Breast epithelium (tissue), 4 donors: Measurements from ENCODE around the gene DUXA. TPM values are rescaled to one million over a fixed set of nuclear protein-coding genes. Genes with fewer than 3 reads are reported as not detected.
"Not testable (repeated sequence)": the region's sequence is repeated elsewhere in the genome, so short reads cannot be mapped to it uniquely, and the experiment has no call there.

Source experiments
- DNase-seq, 2 donors: peaks; one replicate each; pipeline ENCODE4 v3.0.0-alpha.2; 2019; ENCODE audit warnings: low spot score in 2 of 2
- H3K27ac ChIP-seq, 2 donors: fragments of 200-600 bp; sonication (generic) in 1 of 2; one replicate each; pipeline ENCODE4 v1.5.1; 2016 to 2019; ENCODE audit warnings: mild to moderate bottlenecking in 1 of 2
- H3K27me3 ChIP-seq, 2 donors: fragments of 200-600 bp; sonication (generic) in 1 of 2; one replicate each; pipeline versions ENCODE4 v1.5.1 to v1.6.0; 2017 to 2019; ENCODE audit warnings: control low read depth in 1 of 2, mild to moderate bottlenecking in 1 of 2
- H3K36me3 ChIP-seq: fragments of 200-600 bp; one replicate; pipeline ENCODE4 v1.5.1; 2019
- H3K4me1 ChIP-seq, 2 donors: fragments of 200-600 bp; sonication (generic); one replicate each; pipeline ENCODE4 v1.5.1; 2016 to 2019; ENCODE audit warnings: control low read depth in 1 of 2
- H3K4me3 ChIP-seq, 3 donors: fragments of 200-600 bp; sonication (generic); 1 replicate in 2 of 3; 2 replicates in 1 of 3; pipeline ENCODE4 v1.5.1; 2016 to 2019; ENCODE audit warnings: mild to moderate bottlenecking in 3 of 3, moderate library complexity in 2 of 3
- H3K9me3 ChIP-seq, 2 donors: fragments of 200-600 bp; sonication (generic) in 1 of 2; one replicate each; pipeline ENCODE4 v1.5.1; 2016 to 2019; ENCODE audit warnings: control low read depth in 1 of 2
- CTCF ChIP-seq, 3 donors: fragments of 450-650 bp; IDR thresholded peaks; one replicate each; pipeline ENCODE4 v1.5.1; 2016 to 2017; ENCODE audit warnings: antibody characterized with exemption in 3 of 3, mild to moderate bottlenecking in 3 of 3, moderate library complexity in 3 of 3
- POLR2A ChIP-seq: fragments of 450-650 bp; IDR thresholded peaks from one replicate; pipeline ENCODE4 v1.6.1; 2016; ENCODE audit warnings: antibody characterized with exemption, mild to moderate bottlenecking, moderate library complexity
- POLR2AphosphoS5 ChIP-seq, 3 donors: sonication (generic); formaldehyde crosslinking; IDR thresholded peaks; one replicate each; pipeline ENCODE4 v1.6.1; 2017; ENCODE audit warnings: antibody characterized with exemption in 3 of 3
- intact Hi-C: fragments of 100-400 bp; cut with DNase I; formaldehyde crosslinking; loops from one replicate; pipeline ENCODE4 v1.15.1; 2023; ENCODE audit warnings: low total_unique reads
- total RNA-seq, 3 donors: library from RNA; depleted of rRNA; stranded (reverse); fragments of >200 nt; gene quantifications; one replicate each; pipeline ENCODE4 v1.1.0, GENCODE V29; 2016

Gene DUXA
- total RNA-seq, 3 donors from 2014 or later: not detected

GRCh38 chr19:57118848-57119247 is 48.4 kb downstream of the DUXA start:
- intact Hi-C loops: no loop called here
- H3K4me1 ChIP-seq: no peaks in the 10 kb centered on the region
- no peak overlapping the region for H3K4me3 ChIP-seq
- H3K36me3 ChIP-seq: no peaks in the 10 kb centered on the region
- TF ChIP-seq POLR2A (no peak), POLR2AphosphoS5 (IDR thresholded peaks at IDR 0.05) (no peak), CTCF (IDR thresholded peaks at IDR 0.05) (no peak)
- peaks cover 0 to 8% of the 10 kb centered on the region in 2 donors for H3K27me3 ChIP-seq
- H3K27ac ChIP-seq: no peak overlapping the region
- peaks cover 18 to 34% of the 10 kb centered on the region in 2 donors for H3K9me3 ChIP-seq
- no peak for DNase-seq

- peaks cover 32 to 63% of the 10 kb centered on the region in 2 donors for H3K9me3 ChIP-seq
- H3K4me1 ChIP-seq, H3K27me3 ChIP-seq, intact Hi-C loops, H3K36me3 ChIP-seq, DNase-seq, H3K4me3 ChIP-seq, H3K27ac ChIP-seq: not testable (repeated sequence)
These were observed 53.8 kb downstream of the DUXA start for GRCh38 chr19:57113501-57113900.

- H3K27ac ChIP-seq: no peak overlapping the region
- H3K27me3 ChIP-seq: peaks cover 6 to 16% of the 10 kb centered on the region in 2 donors
- DNase-seq: no peak
- H3K36me3 ChIP-seq: no peaks in the 10 kb centered on the region
- H3K4me3 ChIP-seq: no peak overlapping the region
- TF ChIP-seq CTCF (IDR thresholded peaks at IDR 0.05) (no peak), POLR2AphosphoS5 (IDR thresholded peaks at IDR 0.05) (no peak), POLR2A (no peak)
- peaks cover 25 to 51% of the 10 kb centered on the region in 2 donors for H3K9me3 ChIP-seq
- no peaks in the 10 kb centered on the region for H3K4me1 ChIP-seq
- intact Hi-C loops: no loop called here
These were observed 56.0 kb downstream of the DUXA start for GRCh38 chr19:57111329-57111644.

GRCh38 chr19:57110592-57111328 is 56.5 kb downstream of the DUXA start:
- peaks cover 25 to 51% of the 10 kb centered on the region in 2 donors for H3K9me3 ChIP-seq
- TF ChIP-seq POLR2A: no peak
- TF ChIP-seq CTCF (IDR thresholded peaks at IDR 0.05): no peak
- TF ChIP-seq POLR2AphosphoS5 (IDR thresholded peaks at IDR 0.05): no peak
- peaks cover 11 to 21% of the 10 kb centered on the region in 2 donors for H3K27me3 ChIP-seq
- no peak overlapping the region for H3K27ac ChIP-seq
- no peak for DNase-seq
- H3K4me1 ChIP-seq: no peaks in the 10 kb centered on the region
- H3K36me3 ChIP-seq: no peaks in the 10 kb centered on the region
- H3K4me3 ChIP-seq: no peak overlapping the region
- intact Hi-C loops: no loop called here

GRCh38 chr19:57106722-57107235 is 60.5 kb downstream of the DUXA start:
- Histone ChIP-seq H3K9me3 (peaks cover 22% of the 10 kb centered on the region in 2 donors), H3K36me3 (no peaks in the 10 kb centered on the region), H3K4me3 (peak overlapping the region in 1 of 3 donors; percentile 39), H3K27ac (no peak overlapping the region), H3K27me3 (peaks cover 11 to 23% of the 10 kb centered on the region in 2 donors), H3K4me1 (no peaks in the 10 kb centered on the region)
- DNase-seq: no peak
- TF ChIP-seq POLR2AphosphoS5 (IDR thresholded peaks at IDR 0.05) (no peak), CTCF (IDR thresholded peaks at IDR 0.05) (no peak), POLR2A (no peak)
- intact Hi-C loops: loop anchor here (10.0 kb wide), 1 partner anchor 1298 kb away; the partner anchor contains the start of gene ZNF584
